ENCODE data around the gene ANKRD40. TPM values are rescaled to one million over a fixed set of nuclear protein-coding genes. Genes with fewer than 3 reads are reported as not detected.

ANKRD40 gene
- total and polyA plus RNA-seq, 2 donors (not counting 1 experiment from before 2014, with no cell fraction given), result 13.7 to 35.3 TPM

DNA sequence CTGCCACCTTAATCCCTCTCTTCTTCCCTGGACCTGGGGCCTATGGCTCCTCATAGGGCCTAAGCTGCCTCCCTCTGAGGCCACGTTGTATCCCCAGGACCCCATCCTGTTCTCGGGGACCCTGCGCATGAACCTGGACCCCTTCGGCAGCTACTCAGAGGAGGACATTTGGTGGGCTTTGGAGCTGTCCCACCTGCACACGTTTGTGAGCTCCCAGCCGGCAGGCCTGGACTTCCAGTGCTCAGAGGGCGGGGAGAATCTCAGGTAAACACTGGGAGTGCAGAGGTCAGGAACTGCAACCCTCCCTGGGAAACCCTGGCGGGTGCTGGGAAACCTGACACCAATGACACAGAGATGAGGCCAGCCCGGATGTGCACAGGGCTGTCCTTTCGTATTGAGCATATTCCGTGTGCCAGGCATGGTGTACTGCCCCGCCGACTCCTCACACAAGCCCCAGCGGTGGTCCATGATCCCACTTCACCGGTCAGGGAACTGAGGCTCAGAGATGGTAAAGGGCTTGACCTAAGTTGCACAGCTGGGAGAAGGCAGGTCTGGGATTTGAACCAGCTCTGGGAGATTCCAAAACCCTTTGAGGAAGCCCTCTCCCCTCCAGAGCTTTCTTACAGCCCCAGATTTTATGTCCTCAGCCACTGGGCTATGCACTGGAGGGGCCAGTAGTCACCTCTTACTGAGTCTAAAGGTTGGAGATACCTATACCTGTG, 22.9 kb downstream of the ANKRD40 start:
- H3K27ac Mint-ChIP-seq, result no peak overlapping the region
- no peak overlapping the region for H3K4me3 ChIP-seq (ENCODE audit: control extremely low read depth in 1 of 5, extremely low read depth in 1 of 5, insufficient read depth in 1 of 5, low read depth in 2 of 5, low read length in 4 of 5)
- ChIA-PET POLR2A (no interaction called here), CTCF (no interaction called here)
- no peaks in the 10 kb centered on the region for H4K20me1 ChIP-seq (ENCODE audit: control insufficient read depth, insufficient read depth, low read length, poor library complexity, severe bottlenecking)
- WGBS (ENCODE audit: insufficient coverage), result 92% methylated on average over 15 of the region's 15 CpGs
- no peaks in the 10 kb centered on the region for H3K79me2 ChIP-seq (ENCODE audit: control insufficient read depth, insufficient read depth, low read length)
- no peaks in the 10 kb centered on the region for H3K36me3 ChIP-seq (replicated peaks in 1 of 2; ENCODE audit: control extremely low read depth in 1 of 2, control insufficient read depth in 1 of 2, extremely low read depth in 1 of 2, insufficient read depth in 2 of 2, low read length in 1 of 2)
- H3K27me3 Mint-ChIP-seq, result peaks cover 27% of the 10 kb centered on the region
- no peaks in the 10 kb centered on the region for H3K9me3 ChIP-seq (ENCODE audit: control extremely low read depth in 1 of 3, control insufficient read depth in 2 of 3, insufficient read depth in 1 of 3, low read length in 2 of 3)
- no peak overlapping the region for H3K9ac ChIP-seq (ENCODE audit: low read length)
- no peaks in the 10 kb centered on the region for H3K9me3 Mint-ChIP-seq (ENCODE audit: insufficient read depth)
- H2AFZ ChIP-seq (ENCODE audit: insufficient read depth, low read depth, low read length, poor library complexity, severe bottlenecking), result no peak overlapping the region
- intact Hi-C loops (cut with micrococcal nuclease), result no loop called here
- H3K4me1 Mint-ChIP-seq, result peaks cover 4% of the 10 kb centered on the region
- no peak overlapping the region for H3K27ac ChIP-seq (ENCODE audit: low read length in 2 of 2)
- H3K4me2 ChIP-seq (replicated peaks; ENCODE audit: low read depth, low read length, poor library complexity, severe bottlenecking), result no peak overlapping the region
- no peak for DNase-seq
- TF ChIP-seq EZH2 (IDR thresholded peaks at IDR 0.05; ENCODE audit: borderline replicate concordance, insufficient read depth, low read depth, low read length, poor library complexity, severe bottlenecking), result no peak
- TF ChIP-seq, protein P1, sequence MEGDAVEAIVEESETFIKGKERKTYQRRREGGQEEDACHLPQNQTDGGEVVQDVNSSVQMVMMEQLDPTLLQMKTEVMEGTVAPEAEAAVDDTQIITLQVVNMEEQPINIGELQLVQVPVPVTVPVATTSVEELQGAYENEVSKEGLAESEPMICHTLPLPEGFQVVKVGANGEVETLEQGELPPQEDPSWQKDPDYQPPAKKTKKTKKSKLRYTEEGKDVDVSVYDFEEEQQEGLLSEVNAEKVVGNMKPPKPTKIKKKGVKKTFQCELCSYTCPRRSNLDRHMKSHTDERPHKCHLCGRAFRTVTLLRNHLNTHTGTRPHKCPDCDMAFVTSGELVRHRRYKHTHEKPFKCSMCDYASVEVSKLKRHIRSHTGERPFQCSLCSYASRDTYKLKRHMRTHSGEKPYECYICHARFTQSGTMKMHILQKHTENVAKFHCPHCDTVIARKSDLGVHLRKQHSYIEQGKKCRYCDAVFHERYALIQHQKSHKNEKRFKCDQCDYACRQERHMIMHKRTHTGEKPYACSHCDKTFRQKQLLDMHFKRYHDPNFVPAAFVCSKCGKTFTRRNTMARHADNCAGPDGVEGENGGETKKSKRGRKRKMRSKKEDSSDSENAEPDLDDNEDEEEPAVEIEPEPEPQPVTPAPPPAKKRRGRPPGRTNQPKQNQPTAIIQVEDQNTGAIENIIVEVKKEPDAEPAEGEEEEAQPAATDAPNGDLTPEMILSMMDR (IDR thresholded peaks at IDR 0.05), result no peak
- peaks cover 0 to 4% (median 0%) of the 10 kb centered on the region in 4 experiments for H3K27me3 ChIP-seq (replicated peaks in 1 of 4; ENCODE audit: control extremely low read depth in 1 of 4, control insufficient read depth in 3 of 4, insufficient read depth in 4 of 4, low read length in 3 of 4)
- H3K4me3 Mint-ChIP-seq, result no peak overlapping the region
- H3K4me1 ChIP-seq (ENCODE audit: control insufficient read depth in 2 of 2, insufficient read depth in 2 of 2, low read length in 2 of 2), result peaks cover 0 to 3% of the 10 kb centered on the region in 2 donors
- no peak for ATAC-seq (ENCODE audit: low read depth)

DNA sequence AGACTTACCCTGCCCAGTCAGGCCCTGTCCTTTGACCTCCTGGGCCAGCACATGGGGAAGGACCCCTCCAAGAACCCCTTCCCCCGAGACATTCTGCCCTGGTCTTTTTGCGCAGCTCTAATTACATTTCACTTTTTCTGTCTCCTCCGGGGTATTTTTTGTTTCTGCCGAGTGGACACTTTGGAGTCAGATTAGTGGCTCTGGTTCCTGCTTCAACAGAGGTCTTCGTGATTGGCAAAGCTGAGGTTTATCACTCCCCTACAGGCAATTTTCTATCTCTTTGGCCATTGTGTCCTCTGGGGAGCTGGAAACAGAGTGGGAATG, 23.5 kb downstream of the ANKRD40 start:
- peaks cover 31% of the 10 kb centered on the region for H3K27me3 Mint-ChIP-seq
- no peak overlapping the region for H3K4me3 ChIP-seq (ENCODE audit: control extremely low read depth in 1 of 5, extremely low read depth in 1 of 5, insufficient read depth in 1 of 5, low read depth in 2 of 5, low read length in 4 of 5)
- WGBS (ENCODE audit: insufficient coverage), result 100% methylated on average over 5 of the region's 5 CpGs
- ATAC-seq (ENCODE audit: low read depth) (no peak), DNase-seq (no peak)
- intact Hi-C loops (cut with micrococcal nuclease), result no loop called here
- no peak for TF ChIP-seq EZH2 (IDR thresholded peaks at IDR 0.05; ENCODE audit: borderline replicate concordance, insufficient read depth, low read depth, low read length, poor library complexity, severe bottlenecking)
- TF ChIP-seq, protein P1 (IDR thresholded peaks at IDR 0.05), result no peak
- H3K9me3 Mint-ChIP-seq (ENCODE audit: insufficient read depth), result no peaks in the 10 kb centered on the region
- H3K9ac ChIP-seq (ENCODE audit: low read length), result no peak overlapping the region
- ChIA-PET CTCF (no interaction called here), POLR2A (no interaction called here)
- H3K36me3 ChIP-seq (replicated peaks in 1 of 2; ENCODE audit: control extremely low read depth in 1 of 2, control insufficient read depth in 1 of 2, extremely low read depth in 1 of 2, insufficient read depth in 2 of 2, low read length in 1 of 2), result no peaks in the 10 kb centered on the region
- no peak overlapping the region for H3K4me3 Mint-ChIP-seq
- H3K4me2 ChIP-seq (replicated peaks; ENCODE audit: low read depth, low read length, poor library complexity, severe bottlenecking), result no peak overlapping the region
- peaks cover 0 to 4% (median 0%) of the 10 kb centered on the region in 4 experiments for H3K27me3 ChIP-seq (replicated peaks in 1 of 4; ENCODE audit: control extremely low read depth in 1 of 4, control insufficient read depth in 3 of 4, insufficient read depth in 4 of 4, low read length in 3 of 4)
- peaks cover 4% of the 10 kb centered on the region for H3K4me1 Mint-ChIP-seq
- no peaks in the 10 kb centered on the region for H3K9me3 ChIP-seq (ENCODE audit: control extremely low read depth in 1 of 3, control insufficient read depth in 2 of 3, insufficient read depth in 1 of 3, low read length in 2 of 3)
- H3K4me1 ChIP-seq (ENCODE audit: control insufficient read depth in 2 of 2, insufficient read depth in 2 of 2, low read length in 2 of 2), result peaks cover 0 to 3% of the 10 kb centered on the region in 2 donors
- no peaks in the 10 kb centered on the region for H3K79me2 ChIP-seq (ENCODE audit: control insufficient read depth, insufficient read depth, low read length)
- H2AFZ ChIP-seq (ENCODE audit: insufficient read depth, low read depth, low read length, poor library complexity, severe bottlenecking), result no peak overlapping the region
- H3K27ac ChIP-seq (ENCODE audit: low read length in 2 of 2), result no peak overlapping the region
- H4K20me1 ChIP-seq (ENCODE audit: control insufficient read depth, insufficient read depth, low read length, poor library complexity, severe bottlenecking), result no peaks in the 10 kb centered on the region
- no peak overlapping the region for H3K27ac Mint-ChIP-seq

Data from B cell (primary cell).